NB4 (cell line): ENCODE measurements around the gene SYTL2.

ENCODE experiments used
- MYC ChIP-seq: IDR thresholded peaks from 2 replicates; pipeline ENCODE4 v1.6.1; 2011; ENCODE audit warnings: low read depth, low read length
- POLR2A ChIP-seq: IDR thresholded peaks from 2 replicates; pipeline ENCODE4 v1.6.1; 2011; ENCODE audit warnings: mild to moderate bottlenecking; ENCODE audit not compliant: insufficient read length; ENCODE audit errors: extremely low read depth
- TF ChIP-seq, protein P1 (sequence below): IDR thresholded peaks from one replicate; pipeline ENCODE4 v1.5.1; 2012; ENCODE audit warnings: low read depth, low read length
- TF ChIP-seq, protein P2 (sequence below): IDR thresholded peaks from 2 replicates; pipeline ENCODE4 v1.6.1; 2011; ENCODE audit warnings: low read depth, low read length

DNA sequence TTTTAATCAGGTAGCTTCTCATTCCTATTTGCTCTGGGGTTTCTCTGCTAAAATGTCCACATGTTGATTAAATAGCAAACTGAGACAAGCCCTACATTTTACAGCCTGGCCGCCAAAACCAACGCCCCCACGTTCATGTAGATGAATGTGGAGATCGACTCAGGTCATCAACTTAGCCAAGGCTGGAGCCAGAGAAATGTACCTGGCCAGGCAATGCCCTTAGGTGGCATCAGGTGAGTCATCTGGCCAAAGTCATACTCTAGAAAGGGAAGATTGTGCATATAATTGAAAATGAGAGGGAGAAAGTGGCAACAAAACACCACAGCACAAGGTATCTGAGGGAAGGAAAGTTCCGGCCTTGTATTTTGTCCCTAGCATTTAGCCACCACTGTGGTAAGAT lies 87.9 kb downstream of the SYTL2 start:
- TF ChIP-seq, protein P1, sequence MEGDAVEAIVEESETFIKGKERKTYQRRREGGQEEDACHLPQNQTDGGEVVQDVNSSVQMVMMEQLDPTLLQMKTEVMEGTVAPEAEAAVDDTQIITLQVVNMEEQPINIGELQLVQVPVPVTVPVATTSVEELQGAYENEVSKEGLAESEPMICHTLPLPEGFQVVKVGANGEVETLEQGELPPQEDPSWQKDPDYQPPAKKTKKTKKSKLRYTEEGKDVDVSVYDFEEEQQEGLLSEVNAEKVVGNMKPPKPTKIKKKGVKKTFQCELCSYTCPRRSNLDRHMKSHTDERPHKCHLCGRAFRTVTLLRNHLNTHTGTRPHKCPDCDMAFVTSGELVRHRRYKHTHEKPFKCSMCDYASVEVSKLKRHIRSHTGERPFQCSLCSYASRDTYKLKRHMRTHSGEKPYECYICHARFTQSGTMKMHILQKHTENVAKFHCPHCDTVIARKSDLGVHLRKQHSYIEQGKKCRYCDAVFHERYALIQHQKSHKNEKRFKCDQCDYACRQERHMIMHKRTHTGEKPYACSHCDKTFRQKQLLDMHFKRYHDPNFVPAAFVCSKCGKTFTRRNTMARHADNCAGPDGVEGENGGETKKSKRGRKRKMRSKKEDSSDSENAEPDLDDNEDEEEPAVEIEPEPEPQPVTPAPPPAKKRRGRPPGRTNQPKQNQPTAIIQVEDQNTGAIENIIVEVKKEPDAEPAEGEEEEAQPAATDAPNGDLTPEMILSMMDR: no peak
- TF ChIP-seq POLR2A: no peak
- TF ChIP-seq, protein P2, sequence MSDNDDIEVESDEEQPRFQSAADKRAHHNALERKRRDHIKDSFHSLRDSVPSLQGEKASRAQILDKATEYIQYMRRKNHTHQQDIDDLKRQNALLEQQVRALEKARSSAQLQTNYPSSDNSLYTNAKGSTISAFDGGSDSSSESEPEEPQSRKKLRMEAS: no peak
- no peak for TF ChIP-seq MYC
